ENCODE results near the gene ATP6V1G3. TPM values are rescaled to one million over a fixed set of nuclear protein-coding genes. Genes with fewer than 3 reads are reported as not detected.

Gene ATP6V1G3
- total and polyA plus RNA-seq, 2 of the 4 experiments (the other 2 are of a cell fraction) = not detected

DNA sequence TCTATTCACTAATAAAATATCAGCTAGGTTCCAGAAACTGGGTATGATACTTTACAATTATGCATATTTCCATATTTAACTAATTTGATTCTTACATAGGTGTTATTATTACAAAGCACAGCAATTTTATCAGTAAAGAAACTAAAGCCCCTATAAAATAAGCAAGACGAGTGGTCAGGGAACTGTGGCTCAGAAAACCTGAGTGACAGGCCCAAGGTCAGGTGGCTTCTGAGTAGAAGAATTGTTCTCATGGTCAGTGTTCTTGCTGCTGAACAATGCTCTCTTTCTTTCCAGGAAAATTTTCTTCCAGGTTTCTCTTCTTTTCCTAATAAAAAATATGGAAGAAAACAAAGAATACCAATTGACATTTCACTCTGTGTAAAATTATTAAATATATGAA lies 2.2 kb upstream of the ATP6V1G3 start:
- no peak overlapping the region for H2BK5ac ChIP-seq (ENCODE audit: low read depth, low read length, poor library complexity, severe bottlenecking)
- no peaks in the 10 kb centered on the region for H3K79me1 ChIP-seq (ENCODE audit: low read depth in 1 of 2, low read length in 2 of 2)
- H2AFZ ChIP-seq (replicated peaks; ENCODE audit: low read length, poor library complexity) = no peak overlapping the region
- no peak overlapping the region for H3K4me2 ChIP-seq (ENCODE audit: low read depth, low read length)
- CTCF ChIA-PET = no interaction called here
- no peaks in the 10 kb centered on the region for H3K36me3 ChIP-seq (ENCODE audit: control insufficient read depth, insufficient read depth, low read length)
- no peak overlapping the region for H3K18ac ChIP-seq (ENCODE audit: low read depth, low read length)
- no peak overlapping the region for H4K91ac ChIP-seq (ENCODE audit: insufficient read depth, low read depth, low read length)
- H2AK5ac ChIP-seq (ENCODE audit: low read depth, low read length) = no peak overlapping the region
- no peak overlapping the region; the same call in 1 of the 2 replicates for H3K14ac ChIP-seq (replicated peaks; ENCODE audit: low read depth, low read length)
- POLR2A ChIA-PET (ENCODE audit: unreplicated experiment) = no interaction called here
- no peak overlapping the region for H3K4ac ChIP-seq (ENCODE audit: low read depth, low read length)
- H3K9ac ChIP-seq (ENCODE audit: low read depth, low read length) = no peak overlapping the region
- no peak overlapping the region for H3K56ac ChIP-seq (ENCODE audit: extremely low read depth, insufficient read depth, low read length)
- no peak overlapping the region for H2AK9ac ChIP-seq (replicated peaks; ENCODE audit: low read depth, low read length, poor library complexity)
- ATAC-seq (ENCODE audit: low read depth) (no peak), DNase-seq (no peak)
- BruUV-seq (replicated peaks) = no TSS peak
- H2BK15ac ChIP-seq (ENCODE audit: low read depth, low read length) = no peak overlapping the region
- no peaks in the 10 kb centered on the region for H3K27me3 ChIP-seq (ENCODE audit: control insufficient read depth, insufficient read depth, low read length)
- no peaks in the 10 kb centered on the region for H4K20me1 ChIP-seq (ENCODE audit: insufficient read depth, low read length)
- in situ Hi-C loops (cut with MboI; ENCODE audit: low sequenced_read_pairs) (no loop called here), intact Hi-C loops (cut with micrococcal nuclease) (no loop called here), dilution Hi-C loops (cut with HindIII; ENCODE audit: low sequenced_read_pairs, unreplicated experiment) (no loop called here)
- no peak overlapping the region for H4K5ac ChIP-seq (ENCODE audit: low read depth, low read length)
- no peak for TF ChIP-seq RCOR1 (IDR thresholded peaks at IDR 0.05; ENCODE audit: insufficient replicate concordance, low read length)
- TF ChIP-seq, protein P1, sequence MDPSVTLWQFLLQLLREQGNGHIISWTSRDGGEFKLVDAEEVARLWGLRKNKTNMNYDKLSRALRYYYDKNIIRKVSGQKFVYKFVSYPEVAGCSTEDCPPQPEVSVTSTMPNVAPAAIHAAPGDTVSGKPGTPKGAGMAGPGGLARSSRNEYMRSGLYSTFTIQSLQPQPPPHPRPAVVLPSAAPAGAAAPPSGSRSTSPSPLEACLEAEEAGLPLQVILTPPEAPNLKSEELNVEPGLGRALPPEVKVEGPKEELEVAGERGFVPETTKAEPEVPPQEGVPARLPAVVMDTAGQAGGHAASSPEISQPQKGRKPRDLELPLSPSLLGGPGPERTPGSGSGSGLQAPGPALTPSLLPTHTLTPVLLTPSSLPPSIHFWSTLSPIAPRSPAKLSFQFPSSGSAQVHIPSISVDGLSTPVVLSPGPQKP (IDR thresholded peaks at IDR 0.05; ENCODE audit: borderline replicate concordance, low read depth, low read length) = no peak
- TF ChIP-seq CHD1 (IDR thresholded peaks at IDR 0.05; ENCODE audit: low read depth, low read length) = no peak
- no peak for TF ChIP-seq POLR2A (IDR thresholded peaks at IDR 0.05; ENCODE audit: low read depth, low read length)
- no peak for TF ChIP-seq MXI1 (IDR thresholded peaks at IDR 0.05; ENCODE audit: borderline replicate concordance, low read depth, low read length)
- no peak for TF ChIP-seq SMC3 (IDR thresholded peaks at IDR 0.05; ENCODE audit: low read depth, low read length)
- no peak for TF ChIP-seq BHLHE40 (IDR thresholded peaks at IDR 0.05; ENCODE audit: low read depth, low read length)
- no peak for TF ChIP-seq RFX5 (IDR thresholded peaks at IDR 0.05; ENCODE audit: low read depth, low read length)
- no peak for TF ChIP-seq FOS (IDR thresholded peaks at IDR 0.05; ENCODE audit: low read depth, low read length)
- TF ChIP-seq, protein P2, sequence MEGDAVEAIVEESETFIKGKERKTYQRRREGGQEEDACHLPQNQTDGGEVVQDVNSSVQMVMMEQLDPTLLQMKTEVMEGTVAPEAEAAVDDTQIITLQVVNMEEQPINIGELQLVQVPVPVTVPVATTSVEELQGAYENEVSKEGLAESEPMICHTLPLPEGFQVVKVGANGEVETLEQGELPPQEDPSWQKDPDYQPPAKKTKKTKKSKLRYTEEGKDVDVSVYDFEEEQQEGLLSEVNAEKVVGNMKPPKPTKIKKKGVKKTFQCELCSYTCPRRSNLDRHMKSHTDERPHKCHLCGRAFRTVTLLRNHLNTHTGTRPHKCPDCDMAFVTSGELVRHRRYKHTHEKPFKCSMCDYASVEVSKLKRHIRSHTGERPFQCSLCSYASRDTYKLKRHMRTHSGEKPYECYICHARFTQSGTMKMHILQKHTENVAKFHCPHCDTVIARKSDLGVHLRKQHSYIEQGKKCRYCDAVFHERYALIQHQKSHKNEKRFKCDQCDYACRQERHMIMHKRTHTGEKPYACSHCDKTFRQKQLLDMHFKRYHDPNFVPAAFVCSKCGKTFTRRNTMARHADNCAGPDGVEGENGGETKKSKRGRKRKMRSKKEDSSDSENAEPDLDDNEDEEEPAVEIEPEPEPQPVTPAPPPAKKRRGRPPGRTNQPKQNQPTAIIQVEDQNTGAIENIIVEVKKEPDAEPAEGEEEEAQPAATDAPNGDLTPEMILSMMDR (conservative IDR thresholded peaks at IDR 0.05; ENCODE audit: low read depth, low read length) = no peak
- TF ChIP-seq NFE2L2 (IDR thresholded peaks at IDR 0.05; ENCODE audit: low read depth, low read length) = no peak
- no peak for TF ChIP-seq CEBPB (IDR thresholded peaks at IDR 0.05; ENCODE audit: low read depth, low read length)
- no peak for TF ChIP-seq MAZ (IDR thresholded peaks at IDR 0.05; ENCODE audit: borderline replicate concordance, low read depth, low read length)
- TF ChIP-seq RAD21 (IDR thresholded peaks at IDR 0.05; ENCODE audit: low read length) = no peak
- TF ChIP-seq, protein P3, sequence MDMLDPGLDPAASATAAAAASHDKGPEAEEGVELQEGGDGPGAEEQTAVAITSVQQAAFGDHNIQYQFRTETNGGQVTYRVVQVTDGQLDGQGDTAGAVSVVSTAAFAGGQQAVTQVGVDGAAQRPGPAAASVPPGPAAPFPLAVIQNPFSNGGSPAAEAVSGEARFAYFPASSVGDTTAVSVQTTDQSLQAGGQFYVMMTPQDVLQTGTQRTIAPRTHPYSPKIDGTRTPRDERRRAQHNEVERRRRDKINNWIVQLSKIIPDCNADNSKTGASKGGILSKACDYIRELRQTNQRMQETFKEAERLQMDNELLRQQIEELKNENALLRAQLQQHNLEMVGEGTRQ (IDR thresholded peaks at IDR 0.05; ENCODE audit: low read depth, low read length) = no peak
- TF ChIP-seq MAFK (IDR thresholded peaks at IDR 0.05; ENCODE audit: low read depth, low read length) = no peak
- no peak overlapping the region for H2BK120ac ChIP-seq (ENCODE audit: low read depth, low read length)
- H3K27ac ChIP-seq (ENCODE audit: insufficient read depth, low read length) = no peak overlapping the region
- no peak overlapping the region for H2BK20ac ChIP-seq (ENCODE audit: low read depth, low read length)
- H3K9me1 ChIP-seq (ENCODE audit: insufficient read depth, low read length) = no peaks in the 10 kb centered on the region
- no peak overlapping the region for H3K23ac ChIP-seq (ENCODE audit: low read depth, low read length)
- H3K4me1 ChIP-seq (ENCODE audit: control insufficient read depth, insufficient read depth, low read length) = no peaks in the 10 kb centered on the region
- H3K4me3 ChIP-seq (ENCODE audit: insufficient read depth, low read depth, low read length) = no peak overlapping the region
- 0 out of 2 replicates have a peak, but pooled peaks cover 3% of the 10 kb centered on the region for H3K9me3 ChIP-seq (ENCODE audit: control insufficient read depth, insufficient read depth, low read length)
- WGBS, 2 experiments (ENCODE audit: extremely low coverage in 2 of 2, insufficient read length in 1 of 2) = no CpG with 5 or more reads among the region's 1 CpG
- no peak overlapping the region for H4K8ac ChIP-seq (ENCODE audit: low read depth in 2 of 2, low read length in 2 of 2)

Data from IMR-90 (cell line).